ENCODE data around the gene BMPER.
A peak's percentile ranks its signal among the peaks of the same experiment; 100 is the strongest.

Gene BMPER

DNA sequence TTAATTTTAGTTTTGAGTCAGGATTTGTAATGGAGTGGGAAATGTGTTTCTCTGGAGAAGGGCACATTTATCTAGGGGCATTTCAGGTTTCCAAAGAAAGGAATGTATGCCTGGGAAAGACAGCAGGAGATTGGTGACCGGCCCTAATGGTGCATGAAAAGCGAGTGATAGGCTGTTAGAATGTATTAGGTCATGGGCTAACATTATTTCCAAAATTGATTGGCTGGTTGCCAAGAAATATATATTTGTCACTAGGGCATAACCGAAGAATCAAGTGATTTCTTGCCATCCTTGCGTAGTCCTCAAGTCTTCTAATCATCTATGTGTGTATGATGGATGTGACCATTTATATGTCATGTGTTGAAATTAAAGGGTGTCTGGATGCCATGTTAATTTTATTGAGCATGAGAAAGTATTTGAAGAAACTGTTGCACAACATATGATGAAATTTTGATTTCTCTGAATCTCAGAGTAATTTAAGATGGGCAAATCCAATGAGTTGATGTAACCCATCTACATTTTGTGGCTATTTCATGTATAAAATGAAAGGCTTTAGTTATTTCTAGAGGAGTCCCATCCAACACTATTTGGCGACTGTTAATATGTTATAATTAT is 248.4 kb downstream of the BMPER start:
- DNase-seq (ENCODE audit: low read depth) = no peak
- no peak overlapping the region for H3K4me3 ChIP-seq (ENCODE audit: low read depth, low read length)
- in situ Hi-C loops (cut with HindIII; ENCODE audit: low sequenced_read_pairs) = no loop called here
- TF ChIP-seq, protein P1, sequence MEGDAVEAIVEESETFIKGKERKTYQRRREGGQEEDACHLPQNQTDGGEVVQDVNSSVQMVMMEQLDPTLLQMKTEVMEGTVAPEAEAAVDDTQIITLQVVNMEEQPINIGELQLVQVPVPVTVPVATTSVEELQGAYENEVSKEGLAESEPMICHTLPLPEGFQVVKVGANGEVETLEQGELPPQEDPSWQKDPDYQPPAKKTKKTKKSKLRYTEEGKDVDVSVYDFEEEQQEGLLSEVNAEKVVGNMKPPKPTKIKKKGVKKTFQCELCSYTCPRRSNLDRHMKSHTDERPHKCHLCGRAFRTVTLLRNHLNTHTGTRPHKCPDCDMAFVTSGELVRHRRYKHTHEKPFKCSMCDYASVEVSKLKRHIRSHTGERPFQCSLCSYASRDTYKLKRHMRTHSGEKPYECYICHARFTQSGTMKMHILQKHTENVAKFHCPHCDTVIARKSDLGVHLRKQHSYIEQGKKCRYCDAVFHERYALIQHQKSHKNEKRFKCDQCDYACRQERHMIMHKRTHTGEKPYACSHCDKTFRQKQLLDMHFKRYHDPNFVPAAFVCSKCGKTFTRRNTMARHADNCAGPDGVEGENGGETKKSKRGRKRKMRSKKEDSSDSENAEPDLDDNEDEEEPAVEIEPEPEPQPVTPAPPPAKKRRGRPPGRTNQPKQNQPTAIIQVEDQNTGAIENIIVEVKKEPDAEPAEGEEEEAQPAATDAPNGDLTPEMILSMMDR (IDR thresholded peaks at IDR 0.05; ENCODE audit: low read depth, low read length, missing control alignments) = no peak

DNA sequence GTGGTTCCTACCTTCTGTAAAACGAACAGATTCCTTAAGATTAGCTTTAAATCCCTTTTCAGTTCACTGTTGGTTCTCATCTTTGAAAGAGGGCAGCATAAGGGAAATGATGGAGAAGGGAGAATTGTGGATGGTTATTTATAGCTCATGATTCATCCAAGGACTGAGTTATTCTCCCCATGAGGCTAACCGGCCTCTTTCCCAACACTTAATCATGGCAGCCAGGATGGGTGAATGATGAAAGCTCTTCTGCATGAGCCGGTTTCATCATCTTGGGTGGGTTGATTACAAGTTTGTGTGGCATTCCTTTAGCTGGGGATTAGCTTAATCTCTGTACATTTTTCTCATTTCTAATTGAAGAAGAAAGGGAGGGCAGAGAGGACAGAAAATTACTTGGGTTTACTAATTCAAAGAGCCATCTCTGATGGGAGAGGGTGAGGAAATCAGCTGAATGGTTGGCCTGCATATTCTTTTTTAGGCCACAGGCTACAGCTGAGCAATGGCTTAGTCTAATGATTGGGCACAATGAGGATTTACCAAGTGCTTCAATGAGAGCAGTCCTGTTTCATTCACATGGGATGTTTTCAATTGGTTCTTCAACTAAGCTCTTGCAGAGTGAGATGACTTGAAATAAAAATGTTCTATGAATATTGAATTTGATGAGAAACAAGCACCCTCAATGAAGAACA is 250.0 kb downstream of the BMPER start:
- in situ Hi-C loops (cut with HindIII; ENCODE audit: low sequenced_read_pairs) = no loop called here
- DNase-seq (ENCODE audit: low read depth) = peak; percentile 65

DNA sequence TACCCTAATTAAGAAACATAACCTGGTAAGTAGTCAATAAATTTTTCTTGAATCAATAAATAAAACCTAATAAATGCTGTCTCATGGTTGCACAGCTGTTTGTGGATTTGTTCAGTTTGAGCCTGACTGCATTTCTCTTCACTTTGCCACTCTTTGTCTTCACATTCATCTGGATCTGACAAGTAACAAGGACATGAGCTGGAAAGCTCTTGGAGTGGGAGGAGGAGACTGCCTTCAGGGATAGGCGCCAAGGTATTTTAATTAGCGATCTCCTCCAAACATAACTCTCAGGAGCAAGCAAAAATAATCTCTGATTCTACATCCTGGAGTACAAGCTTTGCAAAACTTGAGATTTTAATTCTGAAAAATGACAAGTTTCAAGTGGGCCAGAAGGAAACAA is 251.0 kb downstream of the BMPER start:
- no peak for DNase-seq (ENCODE audit: low read depth)
- in situ Hi-C loops (cut with HindIII; ENCODE audit: low sequenced_read_pairs) = no loop called here
- no peak overlapping the region for H3K4me3 ChIP-seq (ENCODE audit: low read depth, low read length)
- TF ChIP-seq, protein P1 (IDR thresholded peaks at IDR 0.05; ENCODE audit: low read depth, low read length, missing control alignments) = no peak

More for the DNA sequence above, 250.0 kb downstream of the BMPER start:
- H3K4me3 ChIP-seq (ENCODE audit: low read depth, low read length) = no peak overlapping the region
- TF ChIP-seq, protein P1 (IDR thresholded peaks at IDR 0.05; ENCODE audit: low read depth, low read length, missing control alignments) = no peak

DNA sequence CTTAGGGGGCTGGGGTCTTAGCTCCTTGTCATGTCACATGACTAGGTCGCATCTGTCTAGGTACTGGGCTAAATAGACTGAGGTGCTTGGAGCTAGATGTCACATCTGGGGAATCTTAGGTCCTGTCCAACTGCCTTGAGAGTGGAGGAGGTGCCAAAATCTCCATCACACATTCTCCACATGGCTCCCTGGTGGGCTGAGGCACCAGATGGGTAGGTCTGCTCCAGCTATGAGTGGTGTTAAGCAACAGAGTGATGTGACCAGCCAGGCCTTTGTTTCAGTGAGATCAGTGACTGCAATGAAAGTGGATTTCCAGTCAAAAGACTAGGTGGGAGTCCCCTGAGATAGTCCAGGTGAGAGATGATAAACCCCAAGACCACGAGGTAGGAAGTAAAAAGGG is 251.8 kb downstream of the BMPER start:
- no peak for DNase-seq (ENCODE audit: low read depth)
- in situ Hi-C loops (cut with HindIII; ENCODE audit: low sequenced_read_pairs) = no loop called here
- no peak overlapping the region for H3K4me3 ChIP-seq (ENCODE audit: low read depth, low read length)
- TF ChIP-seq, protein P1 (IDR thresholded peaks at IDR 0.05; ENCODE audit: low read depth, low read length, missing control alignments) = no peak

DNA sequence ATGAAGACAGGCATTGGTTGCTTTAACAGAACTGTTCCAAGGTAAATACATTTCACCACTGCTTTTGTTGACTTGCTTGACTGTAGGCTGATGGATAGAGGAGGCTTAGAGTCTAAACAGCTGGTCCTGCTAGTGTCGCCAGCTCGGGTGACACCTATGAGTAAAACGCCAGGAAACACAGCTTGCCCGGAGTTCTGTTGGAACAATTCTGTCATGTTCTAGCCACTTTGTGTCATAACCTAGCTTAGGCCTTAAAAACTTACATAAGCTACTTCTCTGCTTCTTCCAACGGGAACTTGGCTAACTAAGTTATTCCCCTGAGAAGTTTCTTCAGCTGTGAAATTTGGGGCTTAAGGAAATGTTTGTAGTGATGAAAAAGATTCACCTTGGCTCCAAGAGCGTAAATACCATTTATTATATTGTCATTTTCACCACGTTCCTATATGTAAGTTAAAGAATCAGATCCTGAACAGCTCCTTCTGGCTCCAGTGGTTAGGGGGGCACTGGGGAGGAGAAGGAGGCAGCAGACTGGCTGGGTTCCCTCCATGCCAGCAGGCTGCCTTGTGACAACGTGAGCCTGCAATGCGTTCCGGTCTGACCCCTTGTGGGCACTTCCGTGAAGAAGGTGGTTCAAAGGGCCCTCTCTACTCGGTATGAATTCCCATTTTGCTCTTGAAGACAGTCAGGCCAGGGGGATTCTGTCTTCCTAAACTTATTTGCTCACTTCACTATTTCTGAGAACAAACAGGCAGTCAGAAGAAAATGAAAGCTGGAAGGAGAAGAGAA is 253.2 kb downstream of the BMPER start:
- H3K4me3 ChIP-seq (ENCODE audit: low read depth, low read length) = no peak overlapping the region
- DNase-seq (ENCODE audit: low read depth) = no peak
- TF ChIP-seq, protein P1 (IDR thresholded peaks at IDR 0.05; ENCODE audit: low read depth, low read length, missing control alignments) = peak; percentile 2
- in situ Hi-C loops (cut with HindIII; ENCODE audit: low sequenced_read_pairs) = no loop called here

DNA sequence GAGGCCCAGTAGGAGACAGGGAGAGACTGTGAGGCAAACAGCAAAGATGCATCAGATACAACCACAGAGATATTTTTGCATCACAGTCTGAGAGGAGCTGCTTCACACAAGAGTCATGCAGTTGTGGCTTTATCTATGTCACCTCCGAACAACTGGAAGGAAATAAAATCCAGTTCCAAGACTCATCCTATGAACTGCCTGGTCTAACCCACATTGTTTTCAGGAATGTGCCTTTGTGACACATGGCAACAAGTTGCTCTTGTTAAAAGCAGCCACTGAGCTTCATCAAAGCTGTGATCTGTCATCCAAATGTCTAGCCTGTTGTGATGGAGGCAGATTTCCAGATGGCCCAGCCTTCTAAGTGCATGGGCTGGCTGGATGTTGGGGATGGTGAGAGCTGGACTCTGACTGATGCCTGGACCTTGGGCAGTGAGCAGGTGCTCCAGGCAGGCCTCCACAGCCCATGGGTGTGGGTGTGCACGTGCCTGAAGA is 255.0 kb downstream of the BMPER start:
- H3K4me3 ChIP-seq (ENCODE audit: low read depth, low read length) = no peak overlapping the region
- DNase-seq (ENCODE audit: low read depth) = no peak
- in situ Hi-C loops (cut with HindIII; ENCODE audit: low sequenced_read_pairs) = no loop called here
- TF ChIP-seq, protein P1 (IDR thresholded peaks at IDR 0.05; ENCODE audit: low read depth, low read length, missing control alignments) = no peak

All from astrocyte of the cerebellum (primary cell).